Activated CD8-positive, alpha-beta memory T cell treated with anti-CD3 and anti-CD28 coated beads, Interleukin-2, amount 50 U/mL, for 48 hours (primary cell): Measurements from ENCODE around the gene SCGB1C2.
"Not testable (repeated sequence)": the region's sequence is repeated elsewhere in the genome, so short reads cannot be mapped to it uniquely, and the experiment has no call there.

ENCODE experiments used
- DNase-seq: peaks from one replicate; pipeline ENCODE4 v3.0.0-alpha.2; 2020

The SCGB1C2 gene

GRCh38 chr17:137166-137807 lies at the start of gene SCGB1C2:
Gene SCGB1C2, plus strand, starts transcription at chr17:137569. Its CDS starts 22 bp downstream, at chr17:137591.
- DNase-seq: not testable (repeated sequence)

- not testable (repeated sequence) for DNase-seq
These were observed 24.3 kb upstream of the SCGB1C2 start for GRCh38 chr17:113111-113510.

GRCh38 chr17:118339-118917 lies 18.9 kb upstream of the SCGB1C2 start:
- not testable (repeated sequence) for DNase-seq

- peak; percentile 41 for DNase-seq
These were observed 3.4 kb upstream of the SCGB1C2 start for GRCh38 chr17:133932-134331.

GRCh38 chr17:134332-134785 lies 3.0 kb upstream of the SCGB1C2 start:
- DNase-seq: peak; percentile 55

- peak; percentile 40 for DNase-seq
These were observed 2.3 kb upstream of the SCGB1C2 start for GRCh38 chr17:135022-135421.

GRCh38 chr17:135895-136294 lies 1.5 kb upstream of the SCGB1C2 start:
- not testable (repeated sequence) for DNase-seq

GRCh38 chr17:136531-136930 lies 838 bp upstream of the SCGB1C2 start:
- peak; percentile 85 for DNase-seq

- peak; percentile 42 for DNase-seq
These were observed 2.2 kb downstream of the SCGB1C2 start for GRCh38 chr17:139401-140205.

- DNase-seq: peak; percentile 65
These were observed 4.8 kb downstream of the SCGB1C2 start for GRCh38 chr17:142102-142661.

GRCh38 chr17:142876-143784 lies 5.8 kb downstream of the SCGB1C2 start:
- DNase-seq: peak; percentile 40

GRCh38 chr17:143785-144281 lies 6.5 kb downstream of the SCGB1C2 start:
- peak; percentile 98 for DNase-seq

GRCh38 chr17:144936-145670 lies 7.7 kb downstream of the SCGB1C2 start:
- DNase-seq: peak; percentile 49

GRCh38 chr17:145671-146541 lies 8.5 kb downstream of the SCGB1C2 start:
- peak; percentile 44 for DNase-seq

- DNase-seq: peak; percentile 29
These were observed 9.2 kb downstream of the SCGB1C2 start for GRCh38 chr17:146546-146945.

- DNase-seq: peak; percentile 44
These were observed 9.8 kb downstream of the SCGB1C2 start for GRCh38 chr17:146983-147761.

GRCh38 chr17:147796-148740 lies 10.7 kb downstream of the SCGB1C2 start:
- DNase-seq: peak; percentile 43

GRCh38 chr17:148757-149156 lies 11.4 kb downstream of the SCGB1C2 start:
- DNase-seq: peak; percentile 20
